UCSD-AML1 (cell line): ENCODE results near the gene CLDN22.

Experiments
- DNase-seq: peaks from one replicate; lab custom pipeline; 2025; ENCODE audit not compliant: unreplicated experiment; lab: John Stamatoyannopoulos, UW

The CLDN22 gene

GRCh38 chr4:183323295-183323694 is 3.2 kb upstream of the CLDN22 start:
- DNase-seq = no peak

- no peak for DNase-seq
These were observed 2.2 kb upstream of the CLDN22 start, which contains the start of gene CLDN24 for GRCh38 chr4:183322326-183322725. Gene CLDN24, minus strand, starts transcription at chr4:183322426. Its CDS starts 0 bp downstream, at chr4:183322426.

- no peak for DNase-seq
These were observed 1.4 kb upstream of the CLDN22 start for GRCh38 chr4:183321516-183321915.

- DNase-seq = no peak
These were observed 1.0 kb upstream of the CLDN22 start for GRCh38 chr4:183321079-183321478.

- DNase-seq = no peak
These were observed 1.4 kb downstream of the CLDN22 start for GRCh38 chr4:183318656-183319055.

GRCh38 chr4:183314806-183315205 is 5.3 kb downstream of the CLDN22 start:
- DNase-seq = no peak

GRCh38 chr4:183314336-183314735 is 5.7 kb downstream of the CLDN22 start:
- DNase-seq = no peak

- no peak for DNase-seq
These were observed 7.2 kb downstream of the CLDN22 start for GRCh38 chr4:183312841-183313240.

GRCh38 chr4:183306811-183307210 is 13.3 kb downstream of the CLDN22 start:
- no peak for DNase-seq

GRCh38 chr4:183304538-183304937 is 15.5 kb downstream of the CLDN22 start:
- DNase-seq = no peak

GRCh38 chr4:183304067-183304466 is 16.0 kb downstream of the CLDN22 start:
- DNase-seq = no peak

- no peak for DNase-seq
These were observed 16.8 kb downstream of the CLDN22 start for GRCh38 chr4:183303301-183303700.

GRCh38 chr4:183300655-183301054 is 19.4 kb downstream of the CLDN22 start:
- DNase-seq = no peak

GRCh38 chr4:183300070-183300469 is 20.0 kb downstream of the CLDN22 start:
- DNase-seq = no peak

- DNase-seq = no peak
These were observed 20.6 kb downstream of the CLDN22 start for GRCh38 chr4:183299464-183299863.

GRCh38 chr4:183297675-183298074 is 22.4 kb downstream of the CLDN22 start:
- DNase-seq = no peak

GRCh38 chr4:183295711-183296110 is 24.4 kb downstream of the CLDN22 start:
- DNase-seq = no peak

- no peak for DNase-seq
These were observed 29.0 kb downstream of the CLDN22 start for GRCh38 chr4:183291070-183291469.

- DNase-seq = no peak
These were observed 30.4 kb downstream of the CLDN22 start for GRCh38 chr4:183289688-183290087.

GRCh38 chr4:183288955-183289354 is 31.1 kb downstream of the CLDN22 start:
- DNase-seq = no peak

GRCh38 chr4:183287677-183288076 is 32.4 kb downstream of the CLDN22 start:
- no peak for DNase-seq

GRCh38 chr4:183287309-183287659 is 32.8 kb downstream of the CLDN22 start:
- DNase-seq = no peak

GRCh38 chr4:183286590-183287308 is 33.3 kb downstream of the CLDN22 start:
- DNase-seq = no peak
